T follicular helper cell (primary cell): ENCODE measurements around the gene NEU4.

Source experiments
- DNase-seq: peaks from one replicate; pipeline ENCODE4 v3.0.0-alpha.2; 2020; ENCODE audit warnings: low read depth

NEU4 gene

DNA sequence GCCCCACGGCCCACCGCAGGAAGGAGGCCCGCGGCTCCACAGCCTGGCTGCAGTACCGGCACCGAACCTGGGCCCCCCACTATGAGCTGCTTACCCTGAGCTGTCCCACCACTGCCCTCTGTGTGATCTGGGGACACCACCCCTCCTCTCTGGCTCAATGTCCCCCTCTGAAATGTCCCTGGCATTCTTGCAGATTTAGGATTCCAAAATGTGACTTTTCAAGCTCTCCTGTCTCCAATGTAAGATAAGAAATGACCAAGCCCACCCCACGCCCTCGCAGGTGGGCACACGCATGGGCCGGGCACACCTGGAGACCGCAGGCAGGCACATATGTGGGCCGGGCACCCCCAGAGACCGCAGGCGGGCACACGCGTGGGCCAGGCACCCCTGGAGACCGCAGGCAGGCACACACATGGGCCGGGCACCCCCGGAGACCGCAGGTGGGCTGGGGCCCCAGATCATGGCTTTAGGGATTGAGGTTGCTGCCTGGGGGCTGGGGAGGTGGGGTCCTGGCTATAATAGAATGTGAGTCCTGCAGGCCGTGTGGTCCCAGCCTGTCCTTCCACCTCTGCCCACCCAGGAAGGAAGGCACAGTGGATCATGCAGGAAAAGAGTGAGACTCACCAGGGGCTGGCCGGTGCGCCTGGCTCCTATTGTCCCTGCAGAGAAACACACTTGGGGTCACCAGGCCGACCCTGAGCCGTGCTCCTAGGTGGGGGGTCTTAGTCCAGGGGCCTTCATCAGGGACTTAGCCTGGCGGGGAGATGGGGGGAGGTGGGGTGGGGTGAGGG lies 42.5 kb downstream of the NEU4 start:
- no peak for DNase-seq

DNA sequence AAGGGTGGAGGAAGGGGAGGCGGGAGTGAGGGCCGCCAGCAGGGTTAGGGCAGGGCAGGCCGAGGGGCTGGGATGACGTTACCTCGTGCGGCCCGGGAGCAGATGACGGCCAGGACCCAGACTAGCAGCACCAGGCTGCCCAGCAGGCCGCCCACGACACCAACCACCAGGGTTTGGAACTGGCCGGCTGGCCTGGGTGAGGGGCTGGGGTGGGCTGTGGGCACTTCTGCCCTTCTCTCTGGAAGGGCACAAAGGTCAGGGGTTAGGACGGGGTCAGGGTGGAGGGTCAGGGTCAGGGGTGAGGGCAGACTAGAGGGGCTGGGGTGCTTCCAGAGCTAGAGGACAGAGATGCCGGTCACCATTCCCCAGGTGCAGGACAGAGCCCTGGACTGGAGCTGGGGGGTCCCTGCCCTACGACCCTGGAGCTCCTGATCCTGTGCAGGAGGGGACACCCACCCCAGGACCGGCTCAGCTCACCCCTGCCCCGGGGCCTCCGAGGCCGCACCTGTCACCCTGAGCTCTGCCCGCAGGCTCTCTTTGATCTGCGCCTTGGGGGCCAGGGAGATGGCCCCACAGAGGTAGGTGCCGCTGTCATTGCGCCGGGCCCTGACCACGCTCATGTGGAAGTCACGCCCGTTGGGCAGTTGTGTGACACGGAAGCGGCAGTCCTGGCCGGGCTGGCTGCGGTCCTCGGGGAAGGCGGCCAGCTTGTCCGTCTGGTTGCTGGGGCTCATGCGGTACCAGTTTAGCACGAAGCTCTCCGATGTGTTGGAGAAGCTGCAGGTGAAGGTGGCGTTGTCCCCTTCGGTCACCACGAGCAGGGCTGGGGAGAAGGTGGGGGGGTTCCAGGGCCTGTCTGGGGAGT lies 43.4 kb downstream of the NEU4 start:
- no peak for DNase-seq

DNA sequence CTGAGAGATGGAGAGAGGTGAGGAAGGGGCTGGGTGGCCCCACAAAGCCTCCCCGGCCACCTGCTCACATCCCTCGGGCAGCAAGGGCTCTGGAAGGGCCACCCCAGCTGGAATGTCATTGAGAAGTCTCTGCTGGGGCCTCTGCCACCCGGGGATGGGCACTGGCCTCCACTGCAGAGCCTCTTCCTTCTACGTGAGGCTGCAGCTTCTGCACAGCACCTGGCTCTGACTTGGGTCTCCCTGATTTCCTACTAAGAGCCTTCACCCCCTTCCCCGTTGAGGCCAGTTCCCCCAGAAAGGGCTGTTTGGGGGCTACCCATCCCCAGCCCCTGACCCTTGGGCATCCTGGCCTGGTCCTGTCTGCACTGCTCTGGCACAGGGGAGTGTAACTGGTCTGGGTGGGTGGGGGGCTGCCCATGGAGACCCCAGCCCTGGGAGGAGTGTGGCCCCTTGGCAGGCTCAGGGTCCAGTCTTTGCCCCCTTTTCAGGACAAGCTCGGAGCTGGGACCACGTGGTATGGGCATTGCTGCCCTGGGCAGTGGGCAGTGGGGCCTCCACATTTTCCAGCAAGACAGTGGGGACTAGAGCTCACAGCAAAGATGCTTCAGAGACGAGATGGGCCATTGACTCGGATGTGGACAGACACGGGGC lies 44.1 kb downstream of the NEU4 start:
- DNase-seq: no peak

GRCh38 chr2:241853651-241854341 lies 44.8 kb downstream of the NEU4 start:
- DNase-seq: no peak

DNA sequence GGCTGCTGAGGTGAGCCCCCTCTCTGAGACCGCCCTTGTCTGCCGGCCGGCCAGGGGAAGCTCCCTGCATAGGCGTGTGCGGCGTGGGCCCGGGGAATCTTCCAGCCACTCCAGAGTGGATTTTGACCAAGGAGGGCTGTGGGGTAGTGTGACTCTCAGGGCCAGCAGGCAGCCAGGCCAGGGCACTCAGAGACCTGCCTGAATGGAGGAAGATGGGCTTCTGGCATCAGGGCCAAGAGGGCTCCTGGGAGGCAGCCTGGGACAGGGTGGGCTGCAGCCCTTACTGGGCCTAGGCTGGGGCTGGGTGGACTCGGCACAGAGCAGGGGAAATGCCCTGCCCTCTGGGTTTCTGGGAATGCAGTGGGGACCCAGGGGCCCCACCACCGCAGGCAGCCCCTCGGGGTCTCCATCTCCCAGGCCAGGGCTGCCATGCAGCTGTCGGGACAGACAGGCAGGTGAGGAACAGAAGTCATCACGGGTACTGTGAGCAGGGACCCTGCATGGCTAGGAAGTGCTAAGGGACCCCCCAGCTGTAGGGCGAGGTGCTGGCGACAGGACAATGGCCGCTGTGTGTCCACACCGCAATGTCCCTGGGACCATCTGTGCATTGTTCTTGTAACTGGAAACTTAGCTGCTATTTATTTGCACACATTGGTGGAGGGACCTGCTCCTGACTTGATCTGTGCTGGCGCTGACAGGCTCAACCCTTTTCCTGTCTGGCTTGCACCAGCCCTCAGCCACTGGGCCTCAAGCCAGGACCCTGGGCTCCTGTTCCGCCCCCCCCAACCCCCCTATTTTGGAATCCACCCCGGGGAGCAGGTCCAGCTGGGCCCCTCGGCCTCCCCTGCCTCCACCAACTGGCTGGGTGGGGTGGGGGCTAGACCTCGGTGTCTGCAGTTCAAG lies 45.6 kb downstream of the NEU4 start:
- no peak for DNase-seq

- no peak for DNase-seq
Measured at GRCh38 chr2:241855245-241855887, 46.4 kb downstream of the NEU4 start.

GRCh38 chr2:241855888-241856422 lies 47.0 kb downstream of the NEU4 start:
- no peak for DNase-seq

DNA sequence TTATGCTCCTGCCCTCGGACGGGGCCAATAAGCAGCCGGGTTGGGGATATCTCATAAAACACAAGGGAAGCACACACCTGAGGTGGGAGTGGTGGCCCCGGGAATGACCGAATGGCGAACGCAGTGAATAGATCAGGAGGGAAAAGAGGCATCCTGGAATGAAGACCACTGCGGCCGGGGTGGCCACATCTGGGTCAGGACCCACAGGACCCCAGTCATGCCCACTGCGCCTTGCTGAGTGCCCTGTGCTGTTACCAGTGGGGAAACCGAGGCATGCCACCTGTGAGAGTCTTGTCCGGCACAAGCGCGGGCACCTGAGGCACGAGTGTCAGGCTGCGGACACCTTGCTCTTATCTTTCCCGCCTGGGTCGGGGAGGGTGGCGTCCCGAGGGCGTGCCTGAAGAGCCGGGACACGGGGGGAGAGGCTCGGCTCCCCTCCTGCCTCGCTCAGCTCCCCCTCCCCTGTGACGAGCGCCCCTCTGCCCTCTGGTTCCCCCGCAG lies 48.1 kb downstream of the NEU4 start:
- DNase-seq: no peak

DNA sequence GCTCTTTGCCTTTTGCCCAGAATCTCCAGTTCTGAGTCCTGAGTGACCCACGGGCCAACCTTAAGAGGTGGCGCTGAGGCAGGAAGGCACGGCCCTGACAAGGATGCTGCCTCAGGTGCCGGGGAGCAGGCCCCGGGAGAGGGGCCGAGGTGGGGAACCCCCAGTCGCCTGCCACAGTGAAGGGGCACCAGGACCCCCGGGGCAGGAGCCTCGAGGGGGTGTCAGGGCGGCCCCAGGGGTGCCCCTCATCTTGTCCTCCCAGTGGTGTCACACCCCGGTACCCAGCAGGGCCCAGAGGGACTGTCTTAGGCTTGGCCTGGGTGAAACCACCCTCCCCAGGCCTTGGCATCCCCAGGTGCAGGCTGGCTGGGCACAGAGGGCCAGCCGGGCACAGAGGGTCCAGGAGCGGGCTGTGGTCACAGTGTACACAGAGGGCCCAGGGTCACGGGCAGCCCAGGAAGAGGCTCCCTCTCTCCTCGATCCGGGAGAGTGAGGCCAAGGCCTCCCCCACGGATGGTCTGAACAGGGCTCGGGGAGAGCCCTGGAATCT lies 48.7 kb downstream of the NEU4 start:
- DNase-seq: no peak

DNA sequence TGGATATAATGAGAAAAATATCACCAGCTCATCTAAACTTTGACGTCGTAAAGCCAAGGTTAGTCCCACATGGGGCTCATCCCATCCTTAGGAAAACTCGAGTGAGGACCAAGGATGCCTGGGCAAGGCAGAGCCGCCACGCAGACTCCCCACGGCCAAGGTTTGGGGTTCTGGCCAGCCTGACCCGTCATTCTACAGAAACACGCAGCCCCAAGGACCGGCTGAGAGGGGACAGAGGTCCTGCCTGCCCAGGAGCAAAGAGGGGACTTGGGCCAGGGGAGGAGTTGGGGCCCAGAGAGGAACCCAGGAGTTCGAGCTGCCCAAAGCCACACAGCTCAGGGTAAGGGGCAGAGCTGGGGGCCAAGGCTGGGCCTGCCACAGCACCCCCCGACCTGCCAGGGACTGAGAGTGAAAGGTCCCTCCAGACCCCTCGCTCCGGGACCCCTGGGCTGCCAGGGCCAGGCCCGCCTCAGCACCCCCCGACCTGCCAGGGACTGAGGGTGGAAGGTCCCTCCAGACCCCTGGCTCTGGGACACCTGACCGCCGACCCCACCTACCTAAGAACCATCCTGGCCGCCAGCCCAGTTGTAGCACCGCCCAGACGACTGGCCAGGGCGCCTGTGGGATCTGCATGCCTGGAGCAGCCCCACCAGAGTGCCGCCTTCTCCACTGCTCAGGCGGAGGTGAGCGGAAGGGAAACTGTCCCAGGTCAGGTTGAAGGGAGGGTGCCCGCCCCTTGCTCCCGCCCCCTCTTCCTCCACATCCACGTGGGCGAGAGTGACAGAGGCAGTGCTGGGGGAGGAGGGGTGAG lies 49.4 kb downstream of the NEU4 start, which contains the start of gene PDCD1:
TSS of gene PDCD1 (minus strand) at position 689 of the 811 bp plus-strand sequence. CDS start at position 633, 56 bp downstream.
- DNase-seq: no peak

GRCh38 chr2:241859017-241859435 lies 50.0 kb downstream of the NEU4 start:
- no peak for DNase-seq

DNA sequence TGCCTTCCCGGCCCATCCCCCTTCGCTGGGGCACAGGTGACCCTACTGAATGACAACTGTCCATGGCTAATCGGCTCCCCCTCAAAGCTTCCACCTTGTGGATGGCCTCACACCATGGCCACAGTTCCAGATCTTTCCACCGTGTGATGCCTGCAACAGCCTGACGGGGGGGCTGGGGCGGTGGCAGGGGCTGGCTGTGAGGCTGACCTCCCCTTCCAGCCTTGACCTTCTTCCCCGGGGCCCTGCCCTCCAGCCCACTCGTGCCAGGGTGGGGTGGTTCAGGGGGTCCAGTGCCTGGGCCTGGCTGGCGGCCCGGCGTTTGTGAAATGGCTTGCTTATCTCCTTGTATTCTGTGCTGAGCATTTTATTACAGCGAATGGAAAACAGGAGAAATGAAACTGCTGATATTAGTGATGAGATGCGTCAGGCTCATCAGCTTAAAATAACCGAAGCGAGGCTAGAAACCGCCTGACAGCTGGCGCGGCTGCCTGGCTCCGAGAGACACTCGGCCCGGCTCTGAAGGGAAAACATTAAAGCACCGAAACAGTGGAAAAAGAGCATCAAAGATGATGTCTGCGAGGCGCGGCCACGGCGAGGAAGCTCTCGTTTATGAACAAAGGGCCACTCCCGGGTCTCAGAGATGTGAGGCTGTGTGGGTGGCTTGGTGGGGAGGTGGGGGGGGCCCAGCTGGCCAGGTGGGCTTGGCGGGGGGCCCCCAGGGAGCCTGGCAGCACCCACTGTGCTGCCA lies 50.6 kb downstream of the NEU4 start:
- DNase-seq: no peak

GRCh38 chr2:241860184-241861078 lies 51.4 kb downstream of the NEU4 start:
- DNase-seq: no peak

- DNase-seq: no peak
Measured at GRCh38 chr2:241861264-241861663, 52.3 kb downstream of the NEU4 start.

- no peak for DNase-seq
Measured at GRCh38 chr2:241862093-241862492, 53.1 kb downstream of the NEU4 start.

- no peak for DNase-seq
Measured at GRCh38 chr2:241862775-241863535, 54.0 kb downstream of the NEU4 start.
